HepG2 (cell line): ENCODE measurements around the gene ADGRV1. TPM values are rescaled to one million over a fixed set of nuclear protein-coding genes. Genes with fewer than 3 reads are reported as not detected.

Experiments used
- ATF3 ChIP-seq: sonication (generic); formaldehyde crosslinking; IDR thresholded peaks from 2 replicates; pipeline ENCODE4 v1.4.0; 2020; ENCODE audit warnings: missing genetic modification reagents
- BCL6 ChIP-seq: IDR thresholded peaks from 2 replicates; pipeline ENCODE4 v1.6.1; 2016; ENCODE audit warnings: missing genetic modification reagents, missing compliant biosample characterization
- FOXJ3 ChIP-seq: sonication (generic); formaldehyde crosslinking; IDR thresholded peaks from 2 replicates; pipeline ENCODE4 v1.4.0; 2020; ENCODE audit warnings: missing genetic modification reagents, mild to moderate bottlenecking, borderline replicate concordance
- HMGA1 ChIP-seq: sonication (generic); formaldehyde crosslinking; conservative IDR thresholded peaks from 2 replicates; pipeline ENCODE4 v1.4.0; 2020; ENCODE audit warnings: missing genetic modification reagents
- HOXD1 ChIP-seq: sonication (generic); formaldehyde crosslinking; IDR thresholded peaks from 2 replicates; pipeline ENCODE4 v1.5.0; 2020; ENCODE audit warnings: missing genetic modification reagents
- MXD4 ChIP-seq: IDR thresholded peaks from 2 replicates; pipeline ENCODE4 v1.6.1; 2016; ENCODE audit warnings: mild to moderate bottlenecking, missing biosample characterization, missing genetic modification reagents
- NFIC ChIP-seq: IDR thresholded peaks from 2 replicates; pipeline ENCODE4 v1.6.1; 2012; ENCODE audit warnings: mild to moderate bottlenecking, low read length, inconsistent platforms
- PREB ChIP-seq: sonication (generic); formaldehyde crosslinking; IDR thresholded peaks from 2 replicates; pipeline ENCODE4 v1.4.0; 2020; ENCODE audit warnings: missing genetic modification reagents
- REPIN1 ChIP-seq: sonication (generic); formaldehyde crosslinking; IDR thresholded peaks from 2 replicates; pipeline ENCODE4 v1.8.0; 2022; ENCODE audit warnings: missing genetic modification reagents, low read depth, mild to moderate bottlenecking, borderline replicate concordance
- SPEN ChIP-seq: sonication (generic); formaldehyde crosslinking; IDR thresholded peaks from 2 replicates; pipeline ENCODE4 v1.5.1; 2020; ENCODE audit warnings: low read depth, mild to moderate bottlenecking, missing genetic modification reagents
- TCF12 ChIP-seq, 2 experiments: fragments of 450-650 bp in 1 of 2; sonication (generic) in 1 of 2; formaldehyde crosslinking in 1 of 2; IDR thresholded peaks; 2 replicates each; pipeline versions ENCODE4 v1.6.1 to v1.8.0; 2017 to 2022; ENCODE audit warnings: antibody characterized with exemption in 1 of 2, mild to moderate bottlenecking in 1 of 2, missing genetic modification reagents in 1 of 2, moderate library complexity in 1 of 2
- ZNF326 ChIP-seq: sonication (generic); formaldehyde crosslinking; IDR thresholded peaks from 2 replicates; pipeline ENCODE4 v1.4.0; 2020; ENCODE audit warnings: missing genetic modification reagents, borderline replicate concordance
- ZNF362 ChIP-seq: sonication (generic); formaldehyde crosslinking; IDR thresholded peaks from 2 replicates; pipeline ENCODE4 v1.4.0; 2020; ENCODE audit warnings: missing genetic modification reagents, mild to moderate bottlenecking, borderline replicate concordance
- ZNF382 ChIP-seq: sonication (generic); formaldehyde crosslinking; IDR thresholded peaks from 2 replicates; pipeline ENCODE4 v1.5.0; 2020; ENCODE audit warnings: missing genetic modification reagents, mild to moderate bottlenecking, borderline replicate concordance
- ZNF430 ChIP-seq: sonication (generic); formaldehyde crosslinking; IDR thresholded peaks from 2 replicates; pipeline ENCODE4 v1.9.0; 2021; ENCODE audit warnings: mild to moderate bottlenecking, missing genetic modification reagents
- ZNF564 ChIP-seq: sonication (generic); formaldehyde crosslinking; IDR thresholded peaks from 2 replicates; pipeline ENCODE4 v1.8.1; 2023; ENCODE audit warnings: mild to moderate bottlenecking, missing genetic modification reagents
- ZNF569 ChIP-seq: sonication (generic); formaldehyde crosslinking; IDR thresholded peaks from 2 replicates; pipeline ENCODE4 v1.5.0; 2020; ENCODE audit warnings: mild to moderate bottlenecking, missing genetic modification reagents, moderate library complexity, borderline replicate concordance
- ZNF577 ChIP-seq: sonication (generic); formaldehyde crosslinking; IDR thresholded peaks from 2 replicates; pipeline ENCODE4 v1.4.0; 2020; ENCODE audit warnings: mild to moderate bottlenecking, low read depth, missing genetic modification reagents, borderline replicate concordance
- ZSCAN22 ChIP-seq: sonication (generic); formaldehyde crosslinking; IDR thresholded peaks from 2 replicates; pipeline ENCODE4 v1.4.0; 2020; ENCODE audit warnings: mild to moderate bottlenecking, missing genetic modification reagents
- polyA plus RNA-seq, 8 experiments: library from polyadenylated mRNA; depleted of rRNA in 3 of 8; stranded (reverse) in 7 of 8; unstranded in 1 of 8; fragments of >200 nt; fragmentation: Illumina TruSeq in 4 of 8; extraction: Trizol in 4 of 8; gene quantifications; 2 replicates each; pipeline versions ENCODE4 v1.2.1 to v1.2.3, GENCODE V29; 2011 to 2016; ENCODE audit warnings: low read depth in 4 of 8, missing spikeins in 1 of 8, mixed read lengths in 1 of 8; ENCODE audit not compliant: insufficient read depth in 1 of 8
- total RNA-seq, 5 experiments: library from RNA; depleted of rRNA; stranded (reverse); fragments of >200 nt; fragmentation: Illumina TruSeq; extraction: Trizol; gene quantifications; 2 replicates each; pipeline ENCODE4 v1.2.3, GENCODE V29; 2016; ENCODE audit warnings: low read depth in 1 of 5
- TF ChIP-seq, protein P1 (sequence below): sonication (generic); formaldehyde crosslinking; conservative IDR thresholded peaks from 2 replicates; pipeline ENCODE4 v1.4.0; 2020; ENCODE audit warnings: missing genetic modification reagents
- TF ChIP-seq, protein P2 (sequence below): fragments of 450-650 bp; IDR thresholded peaks from 2 replicates; pipeline ENCODE4 v1.6.1; 2016

The ADGRV1 gene
- total and polyA plus RNA-seq, 2 of the 13 experiments (the other 11 are each of a cell fraction or from before 2014, with no cell fraction given) = 1.7 to 3.9 TPM

DNA sequence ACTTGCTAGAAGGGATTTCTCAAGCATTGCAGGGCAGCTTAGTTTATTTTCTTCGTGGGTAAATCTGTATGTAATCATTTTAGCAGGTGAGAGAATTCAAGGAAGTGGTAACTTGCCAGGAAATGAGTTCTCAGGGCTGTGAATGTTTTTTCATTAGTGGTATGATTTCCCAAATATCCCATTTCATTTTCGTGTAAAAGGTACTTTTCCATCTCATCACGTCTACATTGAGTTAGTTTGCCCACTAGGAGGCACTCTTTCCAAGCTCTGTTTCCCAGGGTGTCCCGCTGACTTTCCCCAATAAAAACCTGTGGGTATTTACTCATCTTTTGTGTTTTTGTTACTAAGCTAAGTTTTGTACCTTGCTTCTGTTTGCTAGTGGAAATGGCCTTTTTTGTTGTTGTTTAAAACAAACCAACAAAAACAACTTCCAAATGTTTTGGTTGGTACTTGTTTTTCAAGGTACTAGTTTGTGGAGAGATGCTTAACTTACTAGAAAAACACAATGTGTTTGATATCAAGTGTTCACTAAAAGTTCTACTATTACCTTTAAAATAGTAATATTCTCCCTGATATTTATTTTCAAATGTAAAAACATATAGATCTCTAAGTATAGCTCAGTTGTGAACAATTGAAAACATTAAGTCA lies 373.6 kb downstream of the ADGRV1 start (continued):
- TF ChIP-seq ATF3 (CRISPR knock-in tag) (no peak), PREB (no peak), ZNF564 (no peak), NFIC (no peak), MXD4 (CRISPR knock-in tag) (no peak), HOXD1 (CRISPR knock-in tag) (no peak), ZSCAN22 (CRISPR knock-in tag) (no peak), ZNF362 (no peak), ZNF577 (no peak), HMGA1 (CRISPR knock-in tag) (no peak), ZNF326 (CRISPR knock-in tag) (no peak), ZNF382 (no peak), REPIN1 (CRISPR knock-in tag) (no peak), ZNF430 (CRISPR knock-in tag) (no peak), TCF12 (IDR thresholded peaks at IDR 0.05) (no peak), TCF12 (CRISPR knock-in tag; IDR thresholded peaks at IDR 0.05) (no peak), FOXJ3 (CRISPR knock-in tag) (peak; percentile 31; the same call in 1 of the 2 replicates), ZNF569 (CRISPR knock-in tag) (no peak), SPEN (CRISPR knock-in tag) (no peak), BCL6 (CRISPR knock-in tag) (peak; percentile 8; the same call in 1 of the 2 replicates)
- TF ChIP-seq, protein P1, sequence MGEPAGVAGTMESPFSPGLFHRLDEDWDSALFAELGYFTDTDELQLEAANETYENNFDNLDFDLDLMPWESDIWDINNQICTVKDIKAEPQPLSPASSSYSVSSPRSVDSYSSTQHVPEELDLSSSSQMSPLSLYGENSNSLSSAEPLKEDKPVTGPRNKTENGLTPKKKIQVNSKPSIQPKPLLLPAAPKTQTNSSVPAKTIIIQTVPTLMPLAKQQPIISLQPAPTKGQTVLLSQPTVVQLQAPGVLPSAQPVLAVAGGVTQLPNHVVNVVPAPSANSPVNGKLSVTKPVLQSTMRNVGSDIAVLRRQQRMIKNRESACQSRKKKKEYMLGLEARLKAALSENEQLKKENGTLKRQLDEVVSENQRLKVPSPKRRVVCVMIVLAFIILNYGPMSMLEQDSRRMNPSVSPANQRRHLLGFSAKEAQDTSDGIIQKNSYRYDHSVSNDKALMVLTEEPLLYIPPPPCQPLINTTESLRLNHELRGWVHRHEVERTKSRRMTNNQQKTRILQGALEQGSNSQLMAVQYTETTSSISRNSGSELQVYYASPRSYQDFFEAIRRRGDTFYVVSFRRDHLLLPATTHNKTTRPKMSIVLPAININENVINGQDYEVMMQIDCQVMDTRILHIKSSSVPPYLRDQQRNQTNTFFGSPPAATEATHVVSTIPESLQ (CRISPR knock-in tag) = no peak
- TF ChIP-seq, protein P2, sequence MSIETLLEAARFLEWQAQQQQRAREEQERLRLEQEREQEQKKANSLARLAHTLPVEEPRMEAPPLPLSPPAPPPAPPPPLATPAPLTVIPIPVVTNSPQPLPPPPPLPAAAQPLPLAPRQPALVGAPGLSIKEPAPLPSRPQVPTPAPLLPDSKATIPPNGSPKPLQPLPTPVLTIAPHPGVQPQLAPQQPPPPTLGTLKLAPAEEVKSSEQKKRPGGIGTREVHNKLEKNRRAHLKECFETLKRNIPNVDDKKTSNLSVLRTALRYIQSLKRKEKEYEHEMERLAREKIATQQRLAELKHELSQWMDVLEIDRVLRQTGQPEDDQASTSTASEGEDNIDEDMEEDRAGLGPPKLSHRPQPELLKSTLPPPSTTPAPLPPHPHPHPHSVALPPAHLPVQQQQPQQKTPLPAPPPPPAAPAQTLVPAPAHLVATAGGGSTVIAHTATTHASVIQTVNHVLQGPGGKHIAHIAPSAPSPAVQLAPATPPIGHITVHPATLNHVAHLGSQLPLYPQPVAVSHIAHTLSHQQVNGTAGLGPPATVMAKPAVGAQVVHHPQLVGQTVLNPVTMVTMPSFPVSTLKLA = no peak
